Pancreas (tissue), 10 donors: ENCODE results near the gene C16orf92. TPM values are rescaled to one million over a fixed set of nuclear protein-coding genes. Genes with fewer than 3 reads are reported as not detected.

Source experiments
- ATAC-seq, 4 donors: fragments of 200-7000 bp; cut with Tn5 transposase; one replicate each; pipeline versions ENCODE4 v1.8.0 to v1.9.1; 2020; ENCODE audit warnings: mild to moderate bottlenecking in 4 of 4, moderate library complexity in 4 of 4
- DNase-seq, 6 donors: peaks; one replicate each; pipeline ENCODE4 v3.0.0-alpha.2; 2020
- FAIRE-seq: peaks from 2 replicates; lab custom pipeline; 2012; peaks lifted over from hg19 to GRCh38; lab: Jason Lieb, UNC
- H3K27ac ChIP-seq, 4 donors: fragments of 200-600 bp; sonication (generic); 1 replicate in 3 of 4; 2 replicates in 1 of 4; pipeline versions ENCODE4 v1.5.0 to v1.8.0; 2020
- H3K27me3 ChIP-seq, 4 donors: fragments of 200-600 bp; one replicate each; pipeline ENCODE4 v1.8.0; 2021
- H3K36me3 ChIP-seq, 3 donors: fragments of 200-600 bp; sonication (generic) in 1 of 3; one replicate each; pipeline versions ENCODE4 v1.5.0 to v1.8.0; 2020 to 2021
- H3K4me1 ChIP-seq, 3 donors: fragments of 200-600 bp; one replicate each; pipeline ENCODE4 v1.8.0; 2021
- H3K4me3 ChIP-seq, 4 donors: fragments of 200-600 bp; sonication (generic) in 2 of 4; one replicate each; pipeline versions ENCODE4 v1.5.0 to v1.8.0; 2020 to 2021
- H3K9me3 ChIP-seq, 4 donors: fragments of 200-600 bp; one replicate each; pipeline ENCODE4 v1.8.0; 2021
- CTCF ChIP-seq, 4 donors: fragments of 200-600 bp; sonication (generic) in 3 of 4; IDR thresholded peaks; one replicate each; pipeline versions ENCODE4 v1.5.0 to v1.8.0; 2021; ENCODE audit warnings: antibody characterized with exemption in 4 of 4
- WGBS, 2 donors: extraction: QIAGEN DNeasy Blood & Tissue Kit; methylation state at CpG; one replicate each; pipeline ENCODE4 v1.1.7; 2013; 5-methylcytosine and 5-hydroxymethylcytosine counted together
- intact Hi-C, 3 donors: fragments of 100-400 bp; cut with DNase I; formaldehyde crosslinking; loops; one replicate each; pipeline versions ENCODE4 v1.11.1 to v1.14.2; 2022
- polyA plus RNA-seq, 2 donors: library from polyadenylated mRNA; stranded (reverse); fragments of 200-250 nt; gene quantifications; one replicate each; pipeline ENCODE4 v1.2.3, GENCODE V29; 2013
- total RNA-seq, 6 donors: library from RNA; stranded (reverse); fragmentation: NEBNext Ultra II Directional in 4 of 6; extraction: Animal tissue kit (Norgen Biotek cat#: 25700) in 4 of 6; gene quantifications; one replicate each; pipeline versions ENCODE4 v1.2.1 to v1.2.4, GENCODE V29; 2021 to 2023
- donor health status: healthy with polysubstance abuse.
- donor health status: DM: no; HTN: no; CAD: no; lungs with moderate emphysema.
- donor health status: DM: no; HTN: no; CAD: no.
- donor health status: control.
- donor health status: control.
- donor health status: Bipolar disorder and iron deficiency.
- donor health status: DM: yes; HTN: yes; CAD: no.
- donor health status: DM: no; HTN: no; CAD: no.
- donor health status: DM: no; HTN: no; CAD: no.
- donor health status: DM: yes; HTN: yes; CAD: no.

C16orf92 gene
- total and polyA plus RNA-seq, 8 donors: not detected

DNA sequence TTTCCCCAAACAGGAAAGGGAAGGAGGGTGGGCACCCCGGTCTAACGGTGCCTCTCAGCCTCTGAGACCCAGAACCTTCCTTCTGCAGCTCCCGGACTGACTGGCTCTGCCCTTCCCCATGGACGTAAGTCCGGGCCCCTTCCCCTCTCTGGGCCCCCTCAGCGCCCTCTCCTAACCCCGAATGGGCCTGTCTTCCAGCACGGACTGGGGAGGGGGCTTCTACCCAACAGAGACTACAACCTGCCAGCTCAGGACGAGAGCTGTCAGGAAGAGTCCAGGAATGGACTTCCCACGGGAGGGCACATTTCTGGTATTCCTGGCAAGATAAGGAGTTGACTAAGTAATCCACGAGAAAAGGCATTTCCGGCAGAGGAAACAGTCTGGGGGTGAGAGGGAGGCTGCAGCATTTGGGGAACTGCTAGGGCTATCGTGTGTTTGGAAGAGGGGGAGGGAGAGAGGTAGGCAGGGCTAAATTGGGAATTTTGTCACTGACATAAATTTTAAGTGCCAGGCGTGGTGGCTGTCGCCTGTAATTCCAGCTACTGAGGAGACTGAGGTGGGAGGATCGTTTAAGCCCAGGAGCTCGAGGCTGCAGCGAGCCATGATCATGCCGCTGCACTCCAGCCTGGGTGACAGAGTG lies 30.5 kb downstream of the C16orf92 start:
- 7 to 10% methylated on average over 18 to 19 of the region's 19 CpGs for WGBS, 2 donors
- TF ChIP-seq CTCF (IDR thresholded peaks at IDR 0.05): no peak
- intact Hi-C loops: no loop called here
- DNase-seq (no peak), ATAC-seq (peak in 2 of 4 donors; percentile 7 to 12), FAIRE-seq (no peak)
- Histone ChIP-seq H3K4me3 (peak overlapping the region; percentile 25 to 75 (median 61)), H3K27me3 (no peaks in the 10 kb centered on the region), H3K4me1 (peaks cover 11 to 15% (median 13%) of the 10 kb centered on the region in 3 donors), H3K9me3 (no peaks in the 10 kb centered on the region), H3K27ac (peak overlapping the region in 2 of 4 donors; percentile 19 to 44), H3K36me3 (no peaks in the 10 kb centered on the region)

- no peak for ATAC-seq
- Histone ChIP-seq H3K4me1 (peaks cover 11 to 15% (median 13%) of the 10 kb centered on the region in 3 donors), H3K36me3 (no peaks in the 10 kb centered on the region), H3K9me3 (no peaks in the 10 kb centered on the region), H3K27ac (peak overlapping the region in 2 of 4 donors; percentile 79 to 83), H3K4me3 (no peak overlapping the region), H3K27me3 (no peaks in the 10 kb centered on the region)
- WGBS, 2 donors: 78 to 88% methylated on average over 8 of the region's 8 CpGs
- peak in 1 of 6 donors; percentile 63 for DNase-seq
- intact Hi-C loops: no loop called here
- no peak for FAIRE-seq
- TF ChIP-seq CTCF (IDR thresholded peaks at IDR 0.05): no peak
Observed at GRCh38 chr16:30054451-30054850, 31.5 kb downstream of the C16orf92 start.

DNA sequence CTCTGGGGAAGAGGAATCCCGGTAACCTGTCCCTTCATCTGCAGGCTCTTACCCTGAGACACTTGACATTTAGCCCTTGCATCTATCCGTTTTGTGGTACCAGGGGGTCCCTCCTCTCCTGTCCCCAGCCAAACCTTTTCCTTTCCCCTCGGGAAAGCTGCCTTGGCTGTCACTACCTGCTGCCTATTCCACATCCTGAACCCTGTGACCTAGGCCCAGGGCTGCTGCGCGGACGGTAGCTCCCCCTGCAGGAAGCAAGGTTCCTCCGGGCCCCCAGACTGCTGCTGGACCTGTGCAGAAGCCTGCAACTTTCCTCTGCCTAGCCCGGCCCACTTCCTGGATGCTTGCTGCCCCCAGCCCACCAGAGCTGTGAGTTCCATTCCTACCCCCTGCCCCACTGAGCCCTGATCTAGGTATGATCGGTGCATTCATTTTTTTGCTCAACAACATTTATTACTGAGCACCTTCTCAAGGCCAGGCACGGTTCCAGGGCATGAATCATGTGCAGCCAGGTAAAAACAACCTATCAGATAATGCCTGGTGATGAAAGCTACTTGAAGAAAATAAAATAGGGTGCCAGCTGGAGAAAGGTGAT lies 32.1 kb downstream of the C16orf92 start:
- H3K4me1 ChIP-seq: peaks cover 11 to 15% (median 13%) of the 10 kb centered on the region in 3 donors
- TF ChIP-seq CTCF (IDR thresholded peaks at IDR 0.05): peak in 1 of 4 donors; percentile 14
- no peak overlapping the region for H3K4me3 ChIP-seq
- no peaks in the 10 kb centered on the region for H3K36me3 ChIP-seq
- intact Hi-C loops: no loop called here
- no peaks in the 10 kb centered on the region for H3K9me3 ChIP-seq
- WGBS, 2 donors: 19 to 34% methylated on average over 10 of the region's 10 CpGs
- H3K27ac ChIP-seq: peak overlapping the region; percentile 60 to 83 (median 70)
- no peaks in the 10 kb centered on the region for H3K27me3 ChIP-seq
- DNase-seq (peak; percentile 77 to 92 (median 88)), FAIRE-seq (no peak), ATAC-seq (peak; percentile 74 to 81 (median 78))

DNA sequence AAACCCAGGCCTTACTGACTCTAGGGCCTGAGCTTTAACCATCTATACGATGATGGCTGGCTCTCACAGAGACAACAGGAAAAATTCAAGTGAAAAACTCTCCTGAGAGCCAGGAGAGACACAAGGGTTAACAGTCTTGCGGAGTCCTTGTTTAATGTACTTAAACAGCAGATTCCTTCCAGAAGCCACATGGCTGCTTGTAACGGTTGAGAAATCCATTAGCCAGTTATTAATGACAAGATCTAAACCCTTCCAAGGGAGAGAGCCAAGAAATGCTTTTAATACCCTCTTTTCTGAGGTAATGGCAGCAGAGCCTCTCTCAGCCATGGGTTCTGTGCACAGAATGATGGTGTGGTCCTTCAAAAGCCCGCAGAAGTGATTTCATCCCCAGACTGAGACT lies 37.3 kb downstream of the C16orf92 start:
- FAIRE-seq (no peak), DNase-seq (no peak), ATAC-seq (no peak)
- 87 to 93% methylated on average over 4 of the region's 4 CpGs for WGBS, 2 donors
- H3K4me1 ChIP-seq: peaks cover 9 to 12% (median 12%) of the 10 kb centered on the region in 3 donors
- H3K4me3 ChIP-seq: no peak overlapping the region
- no peak overlapping the region for H3K27ac ChIP-seq
- no peaks in the 10 kb centered on the region for H3K9me3 ChIP-seq
- TF ChIP-seq CTCF (IDR thresholded peaks at IDR 0.05): no peak
- H3K27me3 ChIP-seq: no peaks in the 10 kb centered on the region
- H3K36me3 ChIP-seq: no peaks in the 10 kb centered on the region
- intact Hi-C loops: no loop called here
